ENCODE measurements around the gene ASS1. TPM values are rescaled to one million over a fixed set of nuclear protein-coding genes. Genes with fewer than 3 reads are reported as not detected.

Gene ASS1
- total RNA-seq, 1 donor from 2014 or later, result 3.1 TPM

DNA sequence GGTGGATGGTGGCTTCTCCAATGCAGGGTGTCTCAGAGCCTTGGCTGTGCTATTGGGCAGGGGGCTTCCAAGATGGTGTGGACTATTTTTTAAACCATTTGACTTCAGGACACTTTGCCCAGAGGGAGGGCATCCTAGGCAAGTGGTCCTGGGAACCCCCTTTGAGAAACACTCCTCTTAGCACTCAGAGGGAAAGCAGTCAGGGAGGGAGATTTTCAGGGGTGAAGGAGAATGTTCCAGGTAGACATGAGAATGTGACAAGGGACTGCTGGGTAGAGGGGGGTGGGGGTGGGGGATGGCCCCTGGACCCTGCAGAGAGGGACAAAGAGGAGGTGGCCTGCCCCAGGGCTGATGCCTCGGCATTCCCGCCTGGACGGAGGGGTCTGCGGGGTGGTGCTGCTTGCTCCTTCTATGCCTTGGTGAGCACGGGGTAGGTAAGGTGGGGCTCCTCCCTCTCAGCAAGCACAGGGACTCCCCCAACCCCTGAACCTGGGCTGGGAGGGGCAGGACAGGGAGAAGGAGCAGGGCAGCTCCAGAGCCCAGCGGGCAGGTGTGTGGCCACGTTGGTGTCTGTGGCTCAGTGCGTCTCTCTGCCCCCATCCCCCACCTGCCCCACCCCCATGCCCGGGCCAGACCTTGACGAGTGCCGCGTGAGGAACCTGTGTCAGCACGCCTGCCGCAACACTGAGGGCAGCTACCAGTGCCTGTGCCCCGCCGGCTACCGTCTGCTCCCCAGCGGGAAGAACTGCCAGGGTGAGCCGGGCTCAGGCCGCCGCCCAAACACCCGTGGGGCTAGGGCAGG, 13.8 kb upstream of the ASS1 start:
- peaks cover 15% of the 10 kb centered on the region for H3K27me3 Mint-ChIP-seq (ENCODE audit: unreplicated experiment)
- no peak overlapping the region for H3K27ac Mint-ChIP-seq (ENCODE audit: unreplicated experiment)
- DNase-seq (ENCODE audit: low spot score), result no peak
- no peaks in the 10 kb centered on the region for H3K9me3 Mint-ChIP-seq (ENCODE audit: unreplicated experiment)
- no peak overlapping the region for H3K4me3 Mint-ChIP-seq (ENCODE audit: unreplicated experiment)
- H3K4me1 Mint-ChIP-seq (ENCODE audit: unreplicated experiment), result peaks cover 4% of the 10 kb centered on the region
- H3K36me3 Mint-ChIP-seq (ENCODE audit: low read depth, unreplicated experiment), result peaks cover 4% of the 10 kb centered on the region
- TF ChIP-seq, protein P1, sequence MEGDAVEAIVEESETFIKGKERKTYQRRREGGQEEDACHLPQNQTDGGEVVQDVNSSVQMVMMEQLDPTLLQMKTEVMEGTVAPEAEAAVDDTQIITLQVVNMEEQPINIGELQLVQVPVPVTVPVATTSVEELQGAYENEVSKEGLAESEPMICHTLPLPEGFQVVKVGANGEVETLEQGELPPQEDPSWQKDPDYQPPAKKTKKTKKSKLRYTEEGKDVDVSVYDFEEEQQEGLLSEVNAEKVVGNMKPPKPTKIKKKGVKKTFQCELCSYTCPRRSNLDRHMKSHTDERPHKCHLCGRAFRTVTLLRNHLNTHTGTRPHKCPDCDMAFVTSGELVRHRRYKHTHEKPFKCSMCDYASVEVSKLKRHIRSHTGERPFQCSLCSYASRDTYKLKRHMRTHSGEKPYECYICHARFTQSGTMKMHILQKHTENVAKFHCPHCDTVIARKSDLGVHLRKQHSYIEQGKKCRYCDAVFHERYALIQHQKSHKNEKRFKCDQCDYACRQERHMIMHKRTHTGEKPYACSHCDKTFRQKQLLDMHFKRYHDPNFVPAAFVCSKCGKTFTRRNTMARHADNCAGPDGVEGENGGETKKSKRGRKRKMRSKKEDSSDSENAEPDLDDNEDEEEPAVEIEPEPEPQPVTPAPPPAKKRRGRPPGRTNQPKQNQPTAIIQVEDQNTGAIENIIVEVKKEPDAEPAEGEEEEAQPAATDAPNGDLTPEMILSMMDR (IDR thresholded peaks at IDR 0.05; ENCODE audit: unreplicated experiment), result no peak

DNA sequence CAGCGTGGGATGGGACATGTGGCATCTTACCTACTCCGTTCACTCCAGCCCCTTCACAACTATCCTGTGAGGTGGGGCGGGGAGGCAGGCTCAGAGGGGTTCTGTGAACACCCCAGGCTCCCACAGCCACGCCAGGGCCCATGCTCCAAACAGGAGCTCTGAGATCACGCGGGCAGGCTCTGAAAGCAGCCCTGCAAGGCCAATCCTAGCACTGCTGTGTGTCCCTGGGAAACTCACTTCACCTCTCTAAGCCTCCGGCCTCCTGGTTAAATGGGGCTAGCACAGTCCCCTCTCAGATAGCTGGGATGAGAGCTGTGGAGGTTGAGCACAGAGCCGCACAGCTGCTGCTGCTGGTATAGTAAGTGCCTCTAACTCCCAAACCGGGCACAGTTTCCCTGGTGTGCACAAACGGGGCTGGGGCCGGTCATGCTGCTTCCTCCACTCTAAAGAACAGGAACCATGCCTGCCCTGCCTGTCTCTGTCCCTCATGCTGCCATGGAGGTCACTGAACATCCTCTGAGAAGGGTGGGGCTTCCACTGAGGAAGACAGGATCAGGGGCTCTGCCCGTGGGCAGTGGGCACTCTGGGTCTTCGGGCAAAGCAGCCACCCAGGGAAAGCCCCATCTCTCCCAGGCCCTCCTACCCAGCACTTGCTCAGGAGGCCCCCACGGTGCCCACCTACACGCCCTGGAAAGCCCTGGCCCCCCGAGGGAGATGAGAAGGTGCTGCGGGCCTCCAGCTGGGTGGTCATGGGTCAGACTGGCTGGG, 13.0 kb upstream of the ASS1 start:
- H3K4me1 Mint-ChIP-seq (ENCODE audit: unreplicated experiment), result peaks cover 2% of the 10 kb centered on the region
- TF ChIP-seq, protein P1 (IDR thresholded peaks at IDR 0.05; ENCODE audit: unreplicated experiment), result no peak
- peaks cover 4% of the 10 kb centered on the region for H3K36me3 Mint-ChIP-seq (ENCODE audit: low read depth, unreplicated experiment)
- H3K27me3 Mint-ChIP-seq (ENCODE audit: unreplicated experiment), result peaks cover 13% of the 10 kb centered on the region
- no peak overlapping the region for H3K4me3 Mint-ChIP-seq (ENCODE audit: unreplicated experiment)
- no peaks in the 10 kb centered on the region for H3K9me3 Mint-ChIP-seq (ENCODE audit: unreplicated experiment)
- no peak for DNase-seq (ENCODE audit: low spot score)
- no peak overlapping the region for H3K27ac Mint-ChIP-seq (ENCODE audit: unreplicated experiment)

DNA sequence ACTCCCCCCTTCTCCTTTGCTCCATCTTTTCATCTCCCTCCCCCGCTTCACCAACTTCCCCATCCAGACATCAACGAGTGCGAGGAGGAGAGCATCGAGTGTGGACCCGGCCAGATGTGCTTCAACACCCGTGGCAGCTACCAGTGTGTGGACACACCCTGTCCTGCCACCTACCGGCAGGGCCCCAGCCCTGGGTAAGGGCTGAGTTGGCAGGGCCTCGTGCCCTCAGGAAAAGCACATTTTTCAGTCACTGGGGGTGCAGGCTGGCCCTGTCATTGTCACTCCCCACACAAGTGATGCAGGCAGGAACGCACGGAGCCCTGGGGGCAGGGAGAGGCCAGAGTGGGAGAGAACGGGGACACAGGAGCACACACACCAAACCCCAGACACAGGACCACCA, 12.4 kb upstream of the ASS1 start:
- Mint-ChIP-seq H3K9me3 (ENCODE audit: unreplicated experiment) (no peaks in the 10 kb centered on the region), H3K36me3 (ENCODE audit: low read depth, unreplicated experiment) (peaks cover 4% of the 10 kb centered on the region), H3K4me3 (ENCODE audit: unreplicated experiment) (no peak overlapping the region), H3K4me1 (ENCODE audit: unreplicated experiment) (no peaks in the 10 kb centered on the region), H3K27me3 (ENCODE audit: unreplicated experiment) (peaks cover 12% of the 10 kb centered on the region), H3K27ac (ENCODE audit: unreplicated experiment) (no peak overlapping the region)
- DNase-seq (ENCODE audit: low spot score), result no peak
- TF ChIP-seq, protein P1 (IDR thresholded peaks at IDR 0.05; ENCODE audit: unreplicated experiment), result no peak

DNA sequence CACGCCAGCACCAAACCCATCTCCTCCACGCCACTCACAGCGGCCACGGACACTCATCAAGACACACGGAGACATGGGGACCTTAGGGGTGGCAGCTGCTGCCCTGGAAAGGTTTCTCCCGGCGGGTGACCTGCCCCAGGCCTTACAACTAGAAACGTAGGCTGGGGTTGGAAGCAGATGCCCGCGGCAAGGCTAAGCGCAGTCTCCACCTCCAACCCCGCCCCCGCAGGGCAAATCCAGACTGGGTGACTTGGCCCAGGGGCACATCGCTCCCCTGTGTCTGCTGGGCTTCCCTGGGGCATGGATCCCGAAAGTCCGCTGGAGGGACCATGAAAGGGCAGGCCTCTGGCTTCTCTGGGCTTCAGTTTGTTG, 12.0 kb upstream of the ASS1 start:
- no peaks in the 10 kb centered on the region for H3K9me3 Mint-ChIP-seq (ENCODE audit: unreplicated experiment)
- no peak overlapping the region for H3K27ac Mint-ChIP-seq (ENCODE audit: unreplicated experiment)
- H3K4me3 Mint-ChIP-seq (ENCODE audit: unreplicated experiment), result no peak overlapping the region
- DNase-seq (ENCODE audit: low spot score), result no peak
- TF ChIP-seq, protein P1 (IDR thresholded peaks at IDR 0.05; ENCODE audit: unreplicated experiment), result no peak
- H3K4me1 Mint-ChIP-seq (ENCODE audit: unreplicated experiment), result no peaks in the 10 kb centered on the region
- peaks cover 4% of the 10 kb centered on the region for H3K36me3 Mint-ChIP-seq (ENCODE audit: low read depth, unreplicated experiment)
- H3K27me3 Mint-ChIP-seq (ENCODE audit: unreplicated experiment), result peaks cover 9% of the 10 kb centered on the region
